Psoas muscle (tissue), 8 donors: ENCODE data around the gene LRIT1. TPM values are rescaled to one million over a fixed set of nuclear protein-coding genes. Genes with fewer than 3 reads are reported as not detected.
"Not testable (repeated sequence)": the region's sequence is repeated elsewhere in the genome, so short reads cannot be mapped to it uniquely, and the experiment has no call there.

ENCODE experiments used
- ATAC-seq, 4 donors: fragments of 200-7000 bp; cut with Tn5 transposase; one replicate each; pipeline ENCODE4 v1.9.1; 2020; ENCODE audit warnings: moderate library complexity in 3 of 4, mild to moderate bottlenecking in 2 of 4
- DNase-seq, 2 donors: peaks; one replicate each; pipeline ENCODE4 v3.0.0-alpha.2; 2020
- H3K27ac ChIP-seq: fragments of 200-600 bp; one replicate; pipeline ENCODE4 v1.8.0; 2022
- H3K27me3 ChIP-seq, 3 donors: fragments of 200-600 bp in 1 of 3; one replicate each; pipeline versions ENCODE4 v1.6.1 to v1.8.0; 2013 to 2022; ENCODE audit warnings: low read length in 2 of 3, mild to moderate bottlenecking in 2 of 3, moderate library complexity in 1 of 3; ENCODE audit not compliant: insufficient read depth in 3 of 3
- H3K36me3 ChIP-seq, 2 donors: fragments of 200-600 bp in 1 of 2; one replicate each; pipeline versions ENCODE4 v1.6.1 to v1.8.0; 2013 to 2022; ENCODE audit warnings: low read depth in 1 of 2, mild to moderate bottlenecking in 1 of 2, moderate library complexity in 1 of 2; ENCODE audit not compliant: insufficient read depth in 1 of 2
- H3K4me1 ChIP-seq: fragments of 200-600 bp; one replicate; pipeline ENCODE4 v1.8.0; 2022
- H3K4me3 ChIP-seq: fragments of 200-600 bp; one replicate; pipeline ENCODE4 v1.8.0; 2022; ENCODE audit warnings: mild to moderate bottlenecking
- H3K9me3 ChIP-seq: fragments of 200-600 bp; one replicate; pipeline ENCODE4 v1.8.0; 2022
- CTCF ChIP-seq: fragments of 200-600 bp; IDR thresholded peaks from one replicate; pipeline ENCODE4 v1.8.0; 2022; ENCODE audit warnings: antibody characterized with exemption
- WGBS, 3 donors: extraction: QIAGEN DNeasy Blood & Tissue Kit; methylation state at CpG; one replicate each; pipeline versions ENCODE4 v1.1.6 to v1.1.7; 2013; 5-methylcytosine and 5-hydroxymethylcytosine counted together
- intact Hi-C, 2 donors: fragments of 100-400 bp; cut with DNase I; formaldehyde crosslinking; loops; one replicate each; pipeline versions ENCODE4 v1.11.0 to v1.14.2; 2022
- polyA plus RNA-seq, 3 donors: library from polyadenylated mRNA; stranded (reverse); fragments of 200-250 nt; gene quantifications; one replicate each; pipeline ENCODE4 v1.2.3, GENCODE V29; 2013
- total RNA-seq, 4 donors: library from RNA; stranded (reverse); fragmentation: NEBNext Ultra II Directional in 2 of 4; extraction: Animal tissue kit (Norgen Biotek cat#: 25700) in 2 of 4; gene quantifications; one replicate each; pipeline versions ENCODE4 v1.2.1 to v1.2.4, GENCODE V29; 2021 to 2023
- donor health status: healthy with polysubstance abuse.
- donor health status: DM: no; HTN: no; CAD: no; lungs with moderate emphysema.
- donor health status: Bipolar disorder and iron deficiency.
- donor health status: healthy.
- donor health status: DM: yes; HTN: yes; CAD: no.
- donor health status: DM: no; HTN: no; CAD: no.
- donor health status: DM: no; HTN: no; CAD: no.
- donor health status: DM: yes; HTN: yes; CAD: no.

The LRIT1 gene
- total and polyA plus RNA-seq, 7 donors = not detected

GRCh38 chr10:84286695-84287094 lies 45.3 kb upstream of the LRIT1 start:
- no peak for TF ChIP-seq CTCF
- DNase-seq (no peak), ATAC-seq (no peak)
- no peaks in the 10 kb centered on the region for H3K36me3 ChIP-seq
- H3K9me3 ChIP-seq = no peaks in the 10 kb centered on the region
- intact Hi-C loops = no loop called here
- no peaks in the 10 kb centered on the region for H3K4me1 ChIP-seq
- H3K27ac ChIP-seq = no peak overlapping the region
- peaks cover 0 to 4% (median 0%) of the 10 kb centered on the region in 3 donors for H3K27me3 ChIP-seq
- no peak overlapping the region for H3K4me3 ChIP-seq

- H3K4me3 ChIP-seq, H3K9me3 ChIP-seq, H3K36me3 ChIP-seq, ATAC-seq, intact Hi-C loops, DNase-seq, H3K4me1 ChIP-seq, H3K27me3 ChIP-seq, H3K27ac ChIP-seq: not testable (repeated sequence)
- 59 to 71% (median 62%) methylated on average over 20 to 30 of the region's 31 CpGs for WGBS, 3 donors
Observed at GRCh38 chr10:84279876-84280475, 38.6 kb upstream of the LRIT1 start.

GRCh38 chr10:84270708-84271107 lies 29.4 kb upstream of the LRIT1 start:
- no peak overlapping the region for H3K27ac ChIP-seq
- no peak overlapping the region for H3K4me3 ChIP-seq
- DNase-seq (no peak), ATAC-seq (no peak)
- intact Hi-C loops = no loop called here
- H3K27me3 ChIP-seq = peaks cover 0 to 17% (median 3%) of the 10 kb centered on the region in 3 donors
- no peaks in the 10 kb centered on the region for H3K9me3 ChIP-seq
- TF ChIP-seq CTCF = no peak
- H3K4me1 ChIP-seq = no peaks in the 10 kb centered on the region
- 63 to 75% (median 75%) methylated on average over 1 of the region's 1 CpG for WGBS, 3 donors
- no peaks in the 10 kb centered on the region for H3K36me3 ChIP-seq

GRCh38 chr10:84269773-84270172 lies 28.4 kb upstream of the LRIT1 start:
- 41 to 50% (median 45%) methylated on average over 2 of the region's 2 CpGs for WGBS, 3 donors
- intact Hi-C loops = loop anchor here (5.0 to 10.0 kb wide), 2 partner anchors 105 to 108 kb away; no protein-coding TSS in a partner anchor
- Histone ChIP-seq H3K9me3 (no peaks in the 10 kb centered on the region), H3K27ac (no peak overlapping the region), H3K36me3 (no peaks in the 10 kb centered on the region), H3K4me1 (no peaks in the 10 kb centered on the region), H3K4me3 (no peak overlapping the region), H3K27me3 (peaks cover 0 to 17% (median 3%) of the 10 kb centered on the region in 3 donors)
- TF ChIP-seq CTCF = no peak
- no peak for ATAC-seq
- no peak for DNase-seq

- Histone ChIP-seq H3K36me3 (no peaks in the 10 kb centered on the region), H3K4me3 (no peak overlapping the region), H3K27ac (no peak overlapping the region), H3K27me3 (peaks cover 0 to 17% (median 3%) of the 10 kb centered on the region in 3 donors), H3K4me1 (no peaks in the 10 kb centered on the region), H3K9me3 (no peaks in the 10 kb centered on the region)
- WGBS, 3 donors = 66 to 78% (median 71%) methylated on average over 1 of the region's 1 CpG
- no peak for TF ChIP-seq CTCF
- DNase-seq (no peak), ATAC-seq (no peak)
- intact Hi-C loops = loop anchor here (5.0 to 10.0 kb wide), 2 partner anchors 106 to 108 kb away; no protein-coding TSS in a partner anchor
Observed at GRCh38 chr10:84269162-84269561, 27.8 kb upstream of the LRIT1 start.
